Measurements from ENCODE around the gene MMP27. TPM values are rescaled to one million over a fixed set of nuclear protein-coding genes. Genes with fewer than 3 reads are reported as not detected.

Gene MMP27
- total and polyA plus RNA-seq, 2 donors (not counting 1 experiment from before 2014, with no cell fraction given), result 0.08 to 0.17 TPM

DNA sequence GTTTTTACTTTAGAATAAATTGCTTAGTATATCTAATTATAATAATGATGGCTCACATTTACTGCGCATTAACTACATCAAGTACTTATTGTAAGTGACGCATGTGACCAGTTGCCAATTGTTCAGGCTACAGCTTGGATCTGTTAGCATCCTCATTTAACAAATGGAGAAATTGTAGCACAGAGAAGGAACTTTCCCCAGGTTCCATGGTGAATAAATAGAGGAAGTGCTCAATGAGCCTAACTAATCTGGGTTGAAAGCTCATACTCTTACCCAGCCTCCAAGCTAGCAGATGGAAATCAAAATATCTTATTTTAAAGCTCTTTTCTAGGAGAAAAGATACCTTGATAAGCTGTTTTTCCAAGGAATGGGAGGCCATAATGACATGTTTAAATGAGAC is 19.8 kb downstream of the MMP27 start:
- no peaks in the 10 kb centered on the region for H4K20me1 ChIP-seq (ENCODE audit: control insufficient read depth, extremely low read depth, insufficient read depth, low read length)
- H3K27me3 ChIP-seq (ENCODE audit: control insufficient read depth, insufficient read depth, low read length), result no peaks in the 10 kb centered on the region
- no peak overlapping the region for H3K4me3 ChIP-seq (replicated peaks in 1 of 4; ENCODE audit: control extremely low read depth in 1 of 4, insufficient read depth in 1 of 4, low read depth in 3 of 4, low read length in 4 of 4)
- H3K79me2 ChIP-seq (ENCODE audit: control insufficient read depth, insufficient read depth, low read length), result no peaks in the 10 kb centered on the region
- no peak for DNase-seq (ENCODE audit: low read depth in 2 of 2)
- no peak for TF ChIP-seq CTCF (conservative IDR thresholded peaks at IDR 0.05 in 1 of 2, IDR thresholded peaks at IDR 0.05 in 1 of 2; ENCODE audit: low read depth in 1 of 2, low read length in 2 of 2)
- TF ChIP-seq EZH2 (IDR thresholded peaks at IDR 0.05; ENCODE audit: low read length, missing control alignments), result no peak
- H3K36me3 ChIP-seq (ENCODE audit: control insufficient read depth, insufficient read depth, low read length), result no peaks in the 10 kb centered on the region
- H3K9ac ChIP-seq (ENCODE audit: insufficient read depth, low read length), result no peak overlapping the region
- no peak overlapping the region for H2AFZ ChIP-seq (ENCODE audit: low read length)
- H3K9me3 ChIP-seq (ENCODE audit: control insufficient read depth, insufficient read depth, low read depth, low read length), result no peaks in the 10 kb centered on the region
- H3K4me2 ChIP-seq (ENCODE audit: extremely low read depth, insufficient read depth, low read length), result no peak overlapping the region
- H3K4me1 ChIP-seq (ENCODE audit: control insufficient read depth, extremely low read depth, insufficient read depth, low read length), result no peaks in the 10 kb centered on the region
- no peak overlapping the region for H3K27ac ChIP-seq (ENCODE audit: insufficient read depth, low read length)

- Histone ChIP-seq H3K4me2 (ENCODE audit: extremely low read depth, insufficient read depth, low read length) (no peak overlapping the region), H3K79me2 (ENCODE audit: control insufficient read depth, insufficient read depth, low read length) (no peaks in the 10 kb centered on the region), H2AFZ (ENCODE audit: low read length) (no peak overlapping the region), H3K36me3 (ENCODE audit: control insufficient read depth, insufficient read depth, low read length) (no peaks in the 10 kb centered on the region), H3K27ac (ENCODE audit: insufficient read depth, low read length) (no peak overlapping the region), H3K4me3 (replicated peaks in 1 of 4; ENCODE audit: control extremely low read depth in 1 of 4, insufficient read depth in 1 of 4, low read depth in 3 of 4, low read length in 4 of 4) (no peak overlapping the region), H3K9me3 (ENCODE audit: control insufficient read depth, insufficient read depth, low read depth, low read length) (no peaks in the 10 kb centered on the region), H3K27me3 (ENCODE audit: control insufficient read depth, insufficient read depth, low read length) (no peaks in the 10 kb centered on the region), H3K4me1 (ENCODE audit: control insufficient read depth, extremely low read depth, insufficient read depth, low read length) (no peaks in the 10 kb centered on the region), H4K20me1 (ENCODE audit: control insufficient read depth, extremely low read depth, insufficient read depth, low read length) (no peaks in the 10 kb centered on the region), H3K9ac (ENCODE audit: insufficient read depth, low read length) (no peak overlapping the region)
- peak in 1 of 2 donors; percentile 23 for DNase-seq (ENCODE audit: low read depth in 2 of 2)
- TF ChIP-seq EZH2 (IDR thresholded peaks at IDR 0.05; ENCODE audit: low read length, missing control alignments) (no peak), CTCF (conservative IDR thresholded peaks at IDR 0.05 in 1 of 2, IDR thresholded peaks at IDR 0.05 in 1 of 2; ENCODE audit: low read depth in 1 of 2, low read length in 2 of 2) (no peak)
These were observed 20.2 kb downstream of the MMP27 start for GRCh38 chr11:102685338-102685737.

DNA sequence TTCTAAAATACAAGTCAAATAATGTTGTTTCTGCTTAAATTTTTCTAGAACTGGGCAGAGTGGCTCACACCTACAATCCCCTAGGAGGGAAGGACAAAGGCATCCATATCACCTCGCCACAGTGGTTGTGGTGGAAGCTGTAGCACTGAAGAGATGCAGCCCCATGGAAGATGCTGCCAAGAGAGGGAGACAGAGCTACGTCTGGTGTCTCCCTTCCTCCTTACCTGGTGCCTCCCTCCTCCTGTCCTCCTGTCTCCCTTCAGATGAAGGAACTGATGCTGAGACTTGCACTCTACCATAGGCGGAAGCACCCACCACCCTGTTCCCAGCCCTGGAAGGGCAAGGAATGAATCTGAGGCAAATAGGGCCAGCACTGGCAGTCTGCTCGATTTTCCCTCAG is 22.3 kb downstream of the MMP27 start:
- H3K36me3 ChIP-seq (ENCODE audit: control insufficient read depth, insufficient read depth, low read length), result no peaks in the 10 kb centered on the region
- H3K4me3 ChIP-seq (replicated peaks in 1 of 4; ENCODE audit: control extremely low read depth in 1 of 4, insufficient read depth in 1 of 4, low read depth in 3 of 4, low read length in 4 of 4), result no peak overlapping the region
- H3K79me2 ChIP-seq (ENCODE audit: control insufficient read depth, insufficient read depth, low read length), result no peaks in the 10 kb centered on the region
- no peak for DNase-seq (ENCODE audit: low read depth in 2 of 2)
- H2AFZ ChIP-seq (ENCODE audit: low read length), result no peak overlapping the region
- no peak overlapping the region for H3K4me2 ChIP-seq (ENCODE audit: extremely low read depth, insufficient read depth, low read length)
- H3K4me1 ChIP-seq (ENCODE audit: control insufficient read depth, extremely low read depth, insufficient read depth, low read length), result no peaks in the 10 kb centered on the region
- H3K27me3 ChIP-seq (ENCODE audit: control insufficient read depth, insufficient read depth, low read length), result no peaks in the 10 kb centered on the region
- H4K20me1 ChIP-seq (ENCODE audit: control insufficient read depth, extremely low read depth, insufficient read depth, low read length), result no peaks in the 10 kb centered on the region
- H3K9me3 ChIP-seq (ENCODE audit: control insufficient read depth, insufficient read depth, low read depth, low read length), result no peaks in the 10 kb centered on the region
- no peak overlapping the region for H3K27ac ChIP-seq (ENCODE audit: insufficient read depth, low read length)
- TF ChIP-seq CTCF (conservative IDR thresholded peaks at IDR 0.05 in 1 of 2, IDR thresholded peaks at IDR 0.05 in 1 of 2; ENCODE audit: low read depth in 1 of 2, low read length in 2 of 2) (no peak), EZH2 (IDR thresholded peaks at IDR 0.05; ENCODE audit: low read length, missing control alignments) (no peak)
- no peak overlapping the region for H3K9ac ChIP-seq (ENCODE audit: insufficient read depth, low read length)
